HG02642 (cell line): ENCODE measurements around the gene NR2F1-AS1.
A peak's percentile ranks its signal among the peaks of the same experiment; 100 is the strongest.

Experiments used
- ATAC-seq: cut with Tn5 transposase; IDR thresholded peaks from one replicate; pipeline ENCODE4 v1.9.1; 2021; ENCODE audit warnings: mild to moderate bottlenecking; ENCODE audit not compliant: unreplicated experiment, poor library complexity

Gene NR2F1-AS1

GRCh38 chr5:93603793-93604643, 23.0 kb upstream of the NR2F1-AS1 start:
- no peak for ATAC-seq

DNA sequence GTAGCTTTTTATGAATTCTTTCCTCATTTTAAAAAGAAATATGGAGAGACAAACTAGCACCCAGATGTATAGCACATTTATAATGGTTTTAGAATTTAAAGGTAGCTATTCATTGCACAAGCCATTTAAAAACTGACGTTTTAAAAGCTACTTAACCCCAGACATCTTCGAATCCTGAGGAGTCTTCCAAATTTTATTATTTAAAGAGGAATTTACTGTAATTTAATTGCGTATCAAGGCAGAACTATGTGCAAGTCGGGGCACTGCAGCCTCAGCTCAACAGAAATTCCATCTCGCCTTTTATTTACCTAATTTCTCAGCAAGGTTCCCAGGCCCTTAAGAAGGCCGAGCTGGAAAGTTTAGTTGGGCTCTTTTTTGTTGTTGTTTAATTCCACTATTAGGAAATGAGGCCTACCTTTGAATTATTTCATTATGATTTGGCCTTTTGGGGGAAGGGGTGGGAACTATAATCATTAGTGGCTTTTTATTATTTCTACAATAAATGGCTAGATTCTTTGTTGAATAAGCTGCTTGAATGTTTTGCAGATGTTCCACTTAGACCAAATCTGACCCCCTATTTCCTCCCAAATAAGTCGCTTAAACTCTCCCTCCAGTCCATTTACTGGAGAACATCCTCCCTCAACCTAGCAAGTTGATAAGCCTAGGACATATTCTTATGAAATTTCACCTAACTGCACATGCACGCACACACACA, 22.2 kb upstream of the NR2F1-AS1 start:
- ATAC-seq, result no peak

DNA sequence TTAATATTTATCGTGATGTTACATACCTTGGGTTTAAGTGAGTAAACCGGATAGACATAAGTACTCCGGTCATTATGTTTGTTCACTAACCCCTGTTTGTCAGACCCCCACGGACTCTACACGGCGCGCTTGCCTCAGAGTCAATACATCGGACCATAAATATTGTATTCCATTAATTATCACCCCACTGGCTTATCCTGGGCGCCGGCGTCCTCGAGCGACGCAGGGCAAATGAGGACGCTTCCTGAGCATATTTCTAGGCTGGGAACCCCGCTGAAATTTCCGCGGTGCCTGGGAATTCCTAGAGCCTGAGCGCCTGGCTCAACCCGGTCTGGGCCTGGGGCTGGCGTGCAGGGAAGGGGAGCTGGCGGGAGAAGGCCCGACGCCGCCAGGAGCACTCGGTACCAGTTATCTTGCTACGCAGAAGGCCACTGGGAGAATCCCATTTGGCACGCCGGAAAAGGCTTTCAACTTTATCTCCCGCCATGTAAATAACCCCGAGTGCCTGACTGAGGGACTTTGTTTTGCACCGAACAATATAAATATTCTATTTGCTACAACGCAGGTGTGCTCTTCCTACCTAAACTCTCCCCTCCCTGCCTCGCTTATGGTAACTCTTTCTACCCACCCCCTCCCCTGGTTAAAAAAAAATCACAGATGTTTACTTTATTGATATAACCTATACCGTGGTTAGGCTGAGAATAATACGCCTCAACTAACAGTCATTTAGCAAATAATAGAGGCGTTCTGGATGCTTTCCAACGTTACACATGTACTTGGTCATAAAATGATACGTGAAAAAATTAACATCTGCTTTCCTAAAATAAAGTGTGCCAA, 21.4 kb upstream of the NR2F1-AS1 start:
- no peak for ATAC-seq

DNA sequence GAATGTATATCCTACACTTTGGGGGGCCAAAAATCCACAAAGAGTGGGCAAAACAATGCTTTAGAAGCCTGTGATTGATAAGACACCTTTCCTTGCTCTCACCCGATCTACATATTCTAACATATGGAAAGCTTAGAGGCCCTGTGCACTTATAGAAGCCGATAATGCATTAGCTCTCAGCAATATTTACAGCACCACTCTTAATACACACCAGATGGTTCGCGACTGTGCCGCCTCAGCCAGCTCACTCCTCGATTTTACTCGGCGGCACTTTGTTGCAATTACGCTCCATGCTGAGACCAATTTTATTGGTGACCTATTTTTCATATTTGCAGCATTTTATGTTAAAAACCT, 20.8 kb upstream of the NR2F1-AS1 start:
- no peak for ATAC-seq

GRCh38 chr5:93601071-93601801, 20.2 kb upstream of the NR2F1-AS1 start:
- ATAC-seq, result no peak

DNA sequence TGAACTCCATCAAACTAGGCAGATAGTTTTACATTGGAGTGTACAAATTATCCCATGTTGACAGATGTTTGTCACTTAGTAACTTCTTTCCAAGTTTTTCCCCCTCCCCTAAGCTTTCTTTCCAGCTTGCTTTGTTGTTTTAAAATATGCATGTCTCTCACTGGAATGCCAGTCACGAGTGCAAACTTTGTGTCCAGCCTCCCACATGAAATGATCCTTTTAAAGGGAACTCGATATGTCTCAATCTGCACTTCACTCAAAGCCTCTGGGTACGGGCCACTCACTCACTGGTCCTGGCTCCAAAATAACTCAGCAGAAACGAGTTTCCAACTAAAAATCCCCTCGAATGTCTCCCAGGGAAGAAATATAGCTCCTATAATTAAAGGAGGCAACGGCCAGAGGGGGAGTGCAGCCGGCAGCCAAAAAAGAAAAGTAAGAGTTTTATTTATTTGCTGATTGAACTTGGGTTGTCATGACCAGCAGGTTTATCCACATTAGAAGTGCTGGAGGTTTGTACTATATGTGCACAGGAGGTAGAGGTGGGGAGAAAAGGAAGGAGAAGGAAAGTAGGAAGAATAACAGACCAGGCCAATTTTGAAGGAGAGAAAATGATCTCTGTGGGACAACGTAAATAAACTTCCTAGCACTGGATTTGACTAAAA, 19.5 kb upstream of the NR2F1-AS1 start:
- ATAC-seq, result no peak

DNA sequence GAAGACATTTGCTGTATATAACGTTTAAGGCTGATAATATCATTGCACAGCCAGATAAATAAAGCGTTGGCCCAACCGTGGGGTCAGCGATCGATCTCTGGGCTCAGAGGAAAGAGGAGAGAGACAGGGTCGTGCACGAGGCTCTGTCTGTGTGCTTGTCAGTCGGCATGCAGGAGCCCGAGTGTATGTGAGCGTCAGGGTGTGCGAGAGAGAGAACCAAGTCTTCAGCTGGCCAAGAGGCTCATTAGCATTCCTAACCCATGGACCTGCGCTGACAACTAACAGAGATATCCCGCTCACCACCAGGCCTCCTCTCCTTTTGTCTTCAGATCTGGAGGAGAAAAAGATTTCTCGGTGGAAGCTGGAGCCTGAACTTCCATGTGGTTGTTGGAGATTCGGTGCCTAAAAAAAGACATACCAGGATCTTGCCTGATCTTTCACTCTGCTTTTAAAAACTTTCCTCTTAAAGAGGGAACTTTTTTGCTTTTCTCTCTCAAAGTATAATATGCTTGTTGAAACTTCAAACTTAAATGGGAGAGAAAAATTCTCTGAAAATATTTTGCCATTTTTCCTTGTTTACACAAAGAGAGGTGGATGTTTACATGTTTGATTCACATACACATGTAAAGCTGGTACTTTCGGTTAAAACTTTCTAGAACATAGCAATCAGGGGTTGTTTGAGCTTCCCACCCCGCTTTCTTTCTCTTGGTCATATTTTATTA, 18.5 kb upstream of the NR2F1-AS1 start:
- ATAC-seq, result no peak

GRCh38 chr5:93599001-93599379, 18.0 kb upstream of the NR2F1-AS1 start:
- no peak for ATAC-seq

DNA sequence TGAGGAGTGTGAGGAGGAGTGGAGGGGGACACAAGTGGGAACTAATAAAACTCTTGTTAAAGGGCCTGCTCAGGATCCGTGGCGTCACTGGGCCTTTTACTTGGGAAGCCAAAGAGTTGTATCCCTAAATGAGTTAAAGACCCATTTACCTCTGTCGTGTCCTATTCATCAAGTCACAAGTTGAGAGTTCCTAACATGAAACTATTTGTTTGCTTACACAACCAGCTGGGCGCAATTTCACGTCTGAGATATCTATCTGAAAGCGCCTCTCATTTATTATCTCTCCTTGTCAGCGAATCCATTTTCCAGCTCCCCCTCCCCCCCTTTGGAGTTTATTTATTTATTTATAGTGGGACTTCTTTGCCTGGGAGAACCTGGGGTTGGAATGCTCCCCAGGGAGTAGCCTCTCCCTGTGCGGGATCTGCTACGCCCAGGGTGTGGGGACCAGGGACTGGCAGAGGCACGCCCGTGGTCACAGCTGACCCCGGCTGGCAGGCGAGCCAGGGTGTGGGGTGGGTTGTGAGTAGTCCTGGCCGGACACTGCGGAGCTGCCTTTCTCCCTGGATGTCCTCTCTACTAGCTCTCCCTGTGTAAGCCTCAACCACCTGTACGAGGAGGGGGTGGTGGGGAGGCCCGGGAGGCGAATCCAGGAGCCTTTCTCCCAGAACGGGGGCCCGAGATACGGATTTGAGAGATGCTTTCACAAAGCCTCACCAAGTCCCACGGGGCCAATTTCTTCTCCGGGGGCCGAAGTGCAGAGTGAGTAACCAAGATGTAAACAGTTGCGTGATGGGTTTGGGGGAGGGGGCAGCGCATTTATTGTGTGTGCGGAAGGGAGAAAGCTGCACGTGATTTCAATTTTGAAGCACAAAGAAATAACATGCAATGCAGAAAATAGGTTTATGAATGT, 17.3 kb upstream of the NR2F1-AS1 start:
- no peak for ATAC-seq

DNA sequence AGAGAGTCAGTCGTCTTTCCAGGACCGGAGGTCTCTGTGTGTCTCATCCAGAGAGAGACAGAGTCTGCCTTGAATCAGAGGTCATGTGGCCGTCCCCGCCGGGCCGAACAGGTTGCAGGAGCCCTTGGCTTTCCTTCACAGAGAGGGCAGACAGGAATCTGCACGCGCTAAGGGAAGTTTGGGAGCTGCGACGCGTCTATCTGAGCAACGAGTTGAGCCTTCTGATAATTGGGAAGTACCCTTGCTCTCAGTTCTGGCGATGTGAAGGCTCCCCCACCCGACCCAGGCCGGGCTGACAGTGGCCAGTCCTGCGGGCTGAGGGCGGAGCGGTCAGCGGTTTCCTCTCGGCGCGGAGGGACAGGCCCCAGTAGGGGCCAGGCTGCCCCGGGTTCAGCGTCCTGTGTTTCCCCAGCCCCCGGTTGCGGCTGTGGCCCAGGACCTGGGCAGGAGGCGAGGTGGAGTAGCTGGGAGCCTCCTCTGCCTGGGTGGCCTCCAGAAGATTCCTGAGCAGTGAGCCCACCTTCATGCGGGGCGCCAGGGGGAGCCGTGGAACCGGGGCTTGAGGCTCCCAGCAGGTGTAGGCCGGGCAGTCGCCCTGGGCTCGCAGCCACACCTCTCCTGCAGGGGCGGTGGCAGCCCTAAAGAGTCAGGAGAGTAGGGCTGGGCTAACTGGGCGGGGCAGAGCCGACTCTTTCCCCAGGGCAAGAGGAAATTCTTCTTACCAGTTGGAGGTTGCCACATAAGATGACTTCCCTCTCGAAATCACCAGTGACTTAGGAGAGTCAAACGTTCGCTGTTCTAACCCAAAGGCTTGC, 15.9 kb upstream of the NR2F1-AS1 start:
- peak; percentile 37 for ATAC-seq

DNA sequence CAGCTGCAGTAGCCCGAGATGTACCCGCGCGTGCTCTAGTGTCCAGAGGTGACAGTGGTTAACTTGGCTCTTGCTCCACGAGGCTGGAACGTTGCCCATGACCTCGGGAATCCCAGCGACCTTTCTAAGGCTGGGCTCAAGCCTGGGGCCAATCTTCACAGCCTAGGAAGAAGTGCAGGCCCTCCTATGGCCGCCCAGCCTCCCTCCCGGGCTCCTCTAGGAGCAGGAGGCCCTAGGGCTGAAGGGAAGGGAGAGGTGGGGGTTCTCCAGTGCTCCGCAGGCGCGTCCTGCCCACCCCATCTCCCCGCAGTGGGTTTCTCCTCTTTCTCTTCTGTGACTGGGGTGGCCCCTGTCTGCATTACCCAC, 15.3 kb upstream of the NR2F1-AS1 start:
- ATAC-seq, result no peak

DNA sequence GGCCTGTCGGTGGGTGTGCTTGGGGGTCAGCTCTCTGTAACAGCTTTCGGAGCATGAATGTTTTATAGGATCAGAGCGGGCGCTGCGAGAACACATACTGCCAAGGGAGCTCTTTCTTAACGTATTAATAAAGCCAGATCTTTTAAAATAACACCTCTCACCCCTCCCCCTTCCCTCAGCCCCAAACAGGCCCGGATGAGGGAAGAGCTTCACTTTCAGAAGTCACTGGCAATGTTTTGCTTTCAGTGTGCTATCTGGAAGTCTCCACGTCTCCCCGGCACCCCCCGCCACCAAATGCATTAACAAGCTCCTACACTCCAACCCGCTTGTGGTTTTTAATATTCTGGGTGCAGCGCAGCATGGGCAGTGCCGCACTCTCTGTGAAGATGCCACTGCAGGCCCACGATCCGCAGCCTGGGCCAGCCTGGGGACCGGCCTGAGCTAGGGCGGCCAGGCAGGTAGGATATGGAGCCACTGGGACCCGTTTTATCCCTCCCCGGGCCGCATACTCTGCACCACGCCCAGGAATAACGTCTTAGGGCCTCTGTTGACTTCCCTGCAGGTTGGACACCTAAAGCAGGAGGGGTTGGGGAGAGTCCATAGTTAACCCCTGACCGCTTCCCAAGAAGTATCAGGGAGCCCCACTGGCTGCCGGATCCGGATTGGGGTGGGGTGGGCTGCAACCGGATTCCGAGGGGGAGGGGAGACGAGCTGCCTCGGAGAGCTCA, 14.6 kb upstream of the NR2F1-AS1 start:
- no peak for ATAC-seq

DNA sequence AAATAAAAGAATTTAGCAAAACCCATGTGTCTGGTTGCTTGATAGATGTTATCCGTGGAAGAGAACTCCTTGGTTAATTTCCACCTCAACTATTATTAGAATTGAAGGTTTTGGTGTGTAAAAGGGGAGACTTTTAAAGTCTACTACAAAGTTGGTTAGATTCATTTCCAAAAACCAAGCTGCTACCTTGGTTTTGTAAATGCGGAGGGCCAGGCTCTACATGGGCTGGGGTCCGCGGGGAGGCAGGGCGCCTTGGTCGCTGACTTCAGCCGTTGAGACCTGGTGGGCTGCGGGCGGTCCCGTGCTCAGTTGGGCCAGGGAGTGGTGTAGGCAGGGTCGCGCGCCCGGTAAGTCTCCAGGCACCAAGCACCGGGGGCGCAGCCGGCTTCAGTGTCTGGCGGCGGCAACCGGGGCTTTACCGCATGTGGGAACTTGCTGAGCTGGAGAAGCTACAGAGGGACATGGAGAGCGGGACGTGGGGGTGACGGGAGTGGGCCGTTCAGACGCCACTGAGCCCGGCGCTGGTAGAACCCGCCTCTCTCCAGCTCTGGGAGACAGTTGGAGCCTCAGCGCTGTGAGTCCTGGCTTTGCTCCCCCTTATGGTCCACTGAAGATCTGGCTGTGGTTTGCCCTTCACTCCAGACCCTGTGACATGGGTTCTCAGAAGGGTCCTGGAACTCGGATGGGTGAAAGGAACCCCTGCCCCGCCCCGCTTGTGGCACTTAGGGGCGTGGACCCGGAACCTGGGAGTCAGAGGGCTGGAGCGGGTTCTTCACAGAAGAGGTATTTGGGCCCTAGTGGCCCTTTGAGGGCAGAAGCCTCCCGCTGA, 13.8 kb upstream of the NR2F1-AS1 start:
- no peak for ATAC-seq

DNA sequence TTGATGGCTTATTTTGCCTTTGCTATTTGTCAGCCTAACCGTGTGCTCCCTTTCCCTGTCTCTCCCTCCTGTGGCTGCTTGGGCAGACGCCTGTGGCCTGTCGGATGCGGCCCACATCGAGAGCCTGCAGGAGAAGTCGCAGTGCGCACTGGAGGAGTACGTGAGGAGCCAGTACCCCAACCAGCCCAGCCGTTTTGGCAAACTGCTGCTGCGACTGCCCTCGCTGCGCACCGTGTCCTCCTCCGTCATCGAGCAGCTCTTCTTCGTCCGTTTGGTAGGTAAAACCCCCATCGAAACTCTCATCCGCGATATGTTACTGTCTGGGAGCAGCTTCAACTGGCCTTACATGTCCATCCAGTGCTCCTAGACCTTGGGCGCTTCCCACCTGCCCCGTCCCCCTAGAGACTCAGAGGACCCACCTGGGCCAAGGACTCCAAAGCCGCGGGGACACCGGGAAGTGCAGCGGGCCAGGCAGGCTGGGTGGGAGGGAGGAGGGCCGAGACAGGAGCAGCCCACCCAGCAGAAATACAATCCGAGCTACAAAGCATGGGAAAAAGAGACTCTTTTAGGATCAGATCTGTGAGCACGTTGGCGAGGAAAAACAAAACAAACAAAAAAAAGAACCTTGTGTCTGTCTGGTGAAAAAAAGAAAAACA, 12.6 kb upstream of the NR2F1-AS1 start:
- no peak for ATAC-seq

GRCh38 chr5:93592883-93593282, 11.9 kb upstream of the NR2F1-AS1 start:
- ATAC-seq, result no peak
